NCI-H1436 treated with DMSO at 0.1 percent for 48 hours (cell line): ENCODE results near the gene RCN2.
A peak's percentile ranks its signal among the peaks of the same experiment; 100 is the strongest.
"Not testable (repeated sequence)": the region's sequence is repeated elsewhere in the genome, so short reads cannot be mapped to it uniquely, and the experiment has no call there.

Experiments used
- DNase-seq: peaks from one replicate; lab custom pipeline; 2025; lab: John Stamatoyannopoulos, UW

The RCN2 gene

DNA sequence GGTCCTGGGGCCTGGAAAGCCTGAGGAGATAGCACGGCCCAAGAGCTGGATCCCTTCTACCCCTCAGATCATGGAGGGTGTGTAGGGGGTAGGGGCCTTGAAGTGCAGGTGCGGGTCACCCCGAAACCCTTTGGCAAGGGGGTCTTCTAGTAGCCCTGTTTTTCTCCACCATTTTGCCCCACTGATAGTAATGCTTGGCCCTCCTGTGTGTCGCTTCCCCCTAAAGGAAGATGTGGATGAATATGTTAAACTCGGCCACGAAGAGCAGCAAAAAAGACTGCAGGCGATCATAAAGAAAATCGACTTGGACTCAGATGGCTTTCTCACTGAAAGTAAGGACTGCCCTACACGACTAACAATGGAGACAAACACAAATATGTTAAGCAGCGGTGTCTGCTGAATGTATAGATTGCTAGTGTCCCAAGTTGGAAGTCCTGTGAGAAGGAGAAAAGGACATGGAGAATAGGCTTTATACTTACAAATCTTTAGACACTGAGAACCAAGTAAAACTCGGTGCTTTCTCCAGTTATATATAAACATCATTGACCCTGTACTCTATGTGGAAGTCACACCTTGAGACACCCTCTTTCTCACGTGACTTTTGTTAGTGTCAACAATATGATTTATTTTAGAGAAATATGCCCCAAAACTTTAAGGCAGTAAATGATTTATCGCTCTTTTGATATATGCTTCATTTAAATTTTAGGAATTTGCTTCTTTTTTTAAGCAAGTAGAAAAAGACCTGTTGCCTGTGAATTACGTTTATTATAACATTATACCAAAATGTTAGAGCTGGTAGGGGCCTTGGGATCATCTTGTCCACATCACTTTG, 802 bp downstream of the RCN2 start:
- DNase-seq: no peak

- DNase-seq: no peak
Observed at GRCh38 chr15:76935620-76936019, 4.1 kb downstream of the RCN2 start.

DNA sequence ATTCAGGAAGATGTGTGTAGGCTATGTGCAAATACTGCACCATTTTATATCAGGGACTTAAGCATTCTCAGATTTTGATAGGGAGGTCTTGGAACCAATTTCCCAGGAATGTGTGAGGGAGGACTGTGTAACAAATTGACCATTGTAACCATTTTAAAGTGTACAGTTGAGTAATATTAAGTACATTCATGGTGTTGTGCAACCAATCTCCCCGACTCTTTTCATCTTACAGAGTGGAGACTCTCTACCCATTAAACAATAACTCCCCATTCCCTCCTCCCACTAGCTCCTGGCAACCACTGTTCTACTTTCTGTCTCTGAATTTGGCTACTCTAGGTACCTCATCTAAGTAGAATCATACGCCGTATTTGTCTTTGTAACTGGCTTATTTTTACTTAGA, 5.1 kb downstream of the RCN2 start:
- no peak for DNase-seq

- no peak for DNase-seq
Observed at GRCh38 chr15:76938752-76939151, 7.2 kb downstream of the RCN2 start.

DNA sequence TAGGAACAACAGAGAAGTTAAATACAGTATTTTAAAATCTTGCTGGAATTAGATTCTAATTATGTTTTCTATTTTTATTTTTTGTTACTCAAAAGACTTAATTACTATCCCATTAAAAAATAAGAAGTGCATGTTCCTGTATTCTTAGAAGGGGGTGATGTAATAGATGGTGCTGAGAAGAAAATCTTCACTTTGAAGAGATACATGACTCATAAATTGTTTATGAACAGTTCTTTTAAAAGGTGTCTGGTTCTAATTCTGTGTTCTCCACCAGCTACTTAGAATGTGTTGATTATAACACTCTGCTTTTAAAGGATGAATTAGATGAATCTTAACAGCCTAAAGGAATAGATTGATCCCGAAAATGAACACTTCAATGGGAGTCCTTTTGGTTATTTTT, 8.2 kb downstream of the RCN2 start:
- DNase-seq: no peak

DNA sequence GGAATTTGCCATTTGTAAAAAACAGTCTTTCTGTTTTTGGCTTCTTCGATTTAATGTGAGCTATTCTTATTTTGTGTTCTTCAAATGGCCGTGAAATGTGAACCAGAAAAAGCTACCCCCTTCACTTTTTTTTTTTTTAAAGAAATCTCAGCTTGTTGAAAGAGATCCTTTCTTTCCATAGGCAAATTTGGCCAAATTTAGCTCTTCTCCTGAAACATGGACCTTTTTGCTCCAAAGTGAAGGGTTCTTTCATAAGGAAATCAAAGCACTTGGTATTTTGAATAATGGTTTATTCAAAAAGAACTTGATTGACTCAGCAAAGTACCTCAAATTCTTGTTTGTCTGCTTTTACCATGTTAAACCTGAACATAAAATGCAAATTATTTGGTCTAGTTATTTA, 10.1 kb downstream of the RCN2 start:
- DNase-seq: no peak

GRCh38 chr15:76942331-76942730, 10.8 kb downstream of the RCN2 start:
- no peak for DNase-seq

GRCh38 chr15:76945494-76946093, 14.0 kb downstream of the RCN2 start:
- DNase-seq: no peak

- no peak for DNase-seq
Observed at GRCh38 chr15:76947454-76947853, 15.9 kb downstream of the RCN2 start.

DNA sequence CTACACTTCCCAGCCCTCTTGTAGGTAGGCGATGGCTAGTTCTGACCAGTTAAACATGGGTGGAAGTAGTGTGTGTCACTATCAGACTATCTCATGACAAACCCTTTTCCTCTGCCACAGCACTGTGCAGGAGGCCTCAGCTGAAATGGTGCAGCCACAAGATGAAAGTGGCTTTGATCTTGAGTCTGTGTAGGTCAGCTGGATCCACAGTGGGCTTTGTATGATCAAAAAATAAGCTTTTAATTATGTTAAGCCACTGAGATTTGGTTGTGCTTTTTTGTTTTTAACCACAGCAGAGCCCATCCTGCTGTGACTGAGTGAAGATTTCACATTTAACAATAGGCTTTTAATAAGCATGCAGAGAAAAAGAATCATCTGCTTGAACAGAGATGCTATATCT, 19.7 kb downstream of the RCN2 start:
- no peak for DNase-seq

DNA sequence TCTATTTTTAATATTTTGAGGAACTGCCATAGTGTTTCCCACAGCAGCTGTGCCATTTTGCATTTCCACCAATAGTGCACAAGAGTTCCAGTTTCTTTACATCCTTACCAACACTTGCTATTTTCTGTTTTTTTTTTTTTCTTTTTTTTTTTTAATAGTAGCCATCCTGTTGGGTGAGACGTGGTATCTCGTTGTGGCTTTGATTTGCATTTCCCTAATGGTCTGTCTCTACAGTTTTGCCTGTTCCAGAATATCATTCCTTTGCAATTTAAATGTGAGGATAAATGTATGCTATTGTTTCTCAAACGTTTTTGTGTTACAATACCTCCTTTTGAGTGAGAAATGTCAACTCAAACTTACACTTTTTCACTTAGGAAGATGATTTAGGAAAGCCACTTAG, 22.4 kb downstream of the RCN2 start:
- DNase-seq: no peak

GRCh38 chr15:76954744-76955143, 23.2 kb downstream of the RCN2 start:
- peak; percentile 42 for DNase-seq

DNA sequence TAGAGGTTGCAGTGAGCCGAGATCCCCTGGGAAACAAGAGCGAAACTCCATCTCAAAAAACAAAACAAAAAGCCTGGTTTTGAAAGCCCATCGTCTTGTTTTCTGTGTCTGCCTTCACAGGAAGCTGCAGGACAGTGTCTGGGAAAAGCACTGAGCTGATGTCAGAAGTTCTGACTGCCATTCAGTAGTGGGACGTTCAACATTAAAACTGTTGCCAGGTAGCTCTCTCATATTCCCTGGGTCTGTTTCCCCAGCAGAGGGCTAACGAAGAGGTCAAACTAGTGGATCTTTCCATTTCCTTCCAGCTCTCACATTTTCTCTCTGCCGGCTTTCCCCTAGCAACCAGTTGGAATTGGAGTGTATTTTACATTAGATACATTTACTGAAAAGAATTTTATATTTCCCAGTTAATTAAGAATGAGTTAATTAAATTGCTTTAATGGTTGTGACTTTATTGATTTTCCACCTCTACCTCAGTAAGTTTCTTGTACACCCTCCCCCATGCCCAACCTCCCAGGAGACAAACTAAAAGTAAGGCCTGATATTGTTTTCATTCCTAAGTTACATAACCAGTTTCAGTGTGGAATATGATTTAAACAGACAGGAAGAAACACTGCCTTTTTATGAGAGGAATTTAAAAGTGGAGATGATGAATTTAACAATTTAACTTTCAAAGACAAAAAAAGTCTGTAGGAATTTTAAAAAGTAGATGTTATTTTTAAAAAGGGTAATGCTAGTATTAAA, 29.9 kb downstream of the RCN2 start:
- no peak for DNase-seq

DNA sequence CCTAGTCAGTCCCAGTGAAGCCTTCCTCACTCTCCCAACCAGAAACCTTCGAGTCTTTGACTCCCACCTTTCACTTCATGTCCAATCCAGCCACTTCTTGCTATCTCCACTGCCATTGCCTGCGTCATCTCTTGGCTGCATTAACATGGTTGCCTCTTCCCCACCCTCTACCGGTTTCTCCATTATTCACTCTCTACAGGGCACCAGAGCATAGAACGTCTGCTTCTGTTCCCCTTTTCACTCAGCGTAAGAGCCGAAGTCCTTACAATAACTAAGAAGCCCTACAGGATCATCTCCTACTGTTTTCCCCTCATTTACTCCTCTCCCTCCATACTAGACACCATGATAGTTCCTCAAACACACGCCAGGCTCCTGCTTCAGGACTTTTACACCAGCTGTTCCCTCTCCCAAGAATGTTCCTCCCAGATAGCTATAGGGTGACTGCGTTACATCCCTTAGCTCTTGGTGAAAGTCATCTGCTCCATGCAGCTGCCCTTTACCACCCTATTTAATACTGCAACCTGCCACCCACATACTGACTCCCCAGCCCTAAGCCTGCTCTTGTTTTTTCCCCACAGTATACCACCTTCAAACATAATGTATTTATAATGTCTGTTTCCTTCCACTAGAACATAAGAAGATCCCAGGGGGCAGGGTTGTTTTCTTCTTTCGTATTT, 30.9 kb downstream of the RCN2 start:
- no peak for DNase-seq

DNA sequence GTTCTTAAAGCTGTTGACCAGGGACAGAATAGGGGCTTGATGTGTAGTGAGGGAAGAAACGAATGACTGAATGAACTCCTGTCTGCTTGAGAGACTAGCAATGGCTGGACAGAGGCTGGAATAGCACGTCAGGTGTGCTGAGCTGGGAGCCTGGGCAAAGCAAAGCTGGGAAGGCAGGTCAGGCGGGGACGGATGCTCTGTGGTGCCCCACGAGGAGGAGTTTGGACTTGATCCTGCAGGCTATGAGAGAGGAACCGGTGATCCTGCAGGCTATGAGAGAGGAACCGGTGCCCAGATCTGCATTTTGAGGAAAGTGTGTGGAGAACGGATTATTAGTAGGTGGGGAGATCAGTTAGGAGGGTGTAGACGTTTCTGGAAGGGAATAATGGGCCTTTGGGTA, 32.0 kb downstream of the RCN2 start:
- DNase-seq: no peak

DNA sequence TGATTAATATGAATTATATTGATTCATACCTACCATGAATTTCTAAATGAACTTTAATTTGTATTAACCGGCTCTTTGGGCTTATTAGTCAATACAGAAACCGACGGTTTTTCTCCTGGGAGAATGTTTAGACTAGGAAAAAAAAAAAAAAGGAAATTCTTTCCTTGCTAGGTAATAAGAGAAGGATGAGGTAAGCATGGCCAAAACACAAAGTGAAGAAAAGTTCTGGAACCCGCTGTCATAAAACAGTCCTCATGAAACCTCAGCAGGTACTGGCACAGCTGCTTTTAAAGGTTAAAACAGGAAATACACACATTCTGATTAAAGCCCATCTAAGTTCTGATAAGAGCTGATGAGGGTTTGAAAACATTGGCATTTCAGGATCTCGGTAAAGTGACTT, 32.6 kb downstream of the RCN2 start:
- DNase-seq: no peak

GRCh38 chr15:76966051-76966450, 34.5 kb downstream of the RCN2 start:
- DNase-seq: not testable (repeated sequence)

DNA sequence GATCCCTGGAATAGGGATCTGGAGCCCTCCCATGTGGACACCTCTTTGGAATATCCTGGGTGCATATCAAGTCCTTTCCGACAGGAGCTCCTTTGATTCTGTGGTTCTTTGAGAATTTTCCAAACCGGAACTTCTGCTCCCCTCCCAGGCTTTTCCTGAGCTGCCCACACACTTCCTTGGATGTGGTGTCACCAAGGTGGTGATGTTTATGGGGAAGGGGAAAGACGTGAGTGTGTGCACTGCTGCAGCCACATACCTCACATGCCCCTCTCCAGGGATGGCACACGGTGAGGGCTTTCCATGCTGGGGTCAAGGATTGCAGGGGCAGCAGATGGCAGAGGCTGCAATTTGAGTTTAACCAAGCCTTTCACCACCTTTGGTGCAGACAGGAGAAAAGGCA, 35.5 kb downstream of the RCN2 start:
- DNase-seq: no peak

DNA sequence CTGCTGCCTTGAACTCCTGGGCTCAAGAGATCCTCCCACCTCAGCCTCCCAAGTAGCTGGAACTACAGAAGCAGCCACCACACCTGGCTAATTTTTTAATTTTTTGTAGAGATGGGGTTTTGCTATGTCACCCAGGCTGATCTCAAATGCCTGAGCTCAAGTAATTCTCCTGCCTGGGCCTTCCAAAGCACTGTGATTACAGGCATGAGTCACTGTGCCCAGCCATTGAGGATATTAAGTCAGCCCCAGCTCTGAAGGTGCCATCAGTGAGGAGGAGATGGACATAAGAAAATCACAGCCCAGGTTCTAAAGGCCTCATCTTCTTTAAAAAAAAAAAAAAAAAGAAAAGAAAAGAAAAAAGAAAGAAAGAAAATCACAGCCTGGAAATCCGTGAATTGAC, 36.8 kb downstream of the RCN2 start:
- DNase-seq: no peak

- DNase-seq: no peak
Observed at GRCh38 chr15:76972389-76973361, 41.1 kb downstream of the RCN2 start.

DNA sequence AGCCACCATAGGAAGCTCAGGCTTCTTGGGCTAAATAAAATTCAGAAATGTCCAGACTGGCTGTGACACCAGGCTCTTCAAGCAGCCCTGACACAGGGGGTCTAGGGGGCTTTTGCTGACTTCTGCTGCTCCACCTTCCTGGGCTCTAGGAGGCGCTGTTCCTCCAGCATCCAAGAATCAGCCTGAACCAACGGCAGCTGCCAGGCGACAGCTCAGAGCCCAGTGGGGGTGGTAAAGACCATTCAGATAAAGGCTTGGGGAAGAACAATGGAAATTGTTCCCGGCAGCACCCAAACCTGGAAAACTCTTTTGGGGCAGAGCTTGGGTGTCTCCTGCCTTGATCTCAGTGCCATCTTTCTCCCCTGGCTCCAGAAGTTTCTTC, 41.8 kb downstream of the RCN2 start:
- no peak for DNase-seq
